SU-DHL-6 (cell line): Measurements from ENCODE around the gene CPED1.

Experiments used
- CTCF ChIP-seq: fragments of 200-600 bp; sonication (generic); IDR thresholded peaks from one replicate; pipeline ENCODE4 v1.5.1; 2017; ENCODE audit warnings: antibody characterized with exemption, mild to moderate bottlenecking, low read length, moderate library complexity; ENCODE audit not compliant: insufficient read depth, poor library complexity, severe bottlenecking
- EZH2phosphoT487 ChIP-seq: fragments of 200-600 bp; sonication (generic), shearing (Covaris generic); conservative IDR thresholded peaks from 2 replicates; pipeline ENCODE4 v1.6.1; 2018; ENCODE audit warnings: mild to moderate bottlenecking, antibody characterized with exemption, low read length, moderate library complexity, mixed read lengths

GRCh38 chr7:120949998-120950538, 38.4 kb upstream of the CPED1 start:
- no peak for TF ChIP-seq CTCF
- TF ChIP-seq EZH2phosphoT487 = no peak
